ENCODE data around the gene NEMP1.

NEMP1 gene

DNA sequence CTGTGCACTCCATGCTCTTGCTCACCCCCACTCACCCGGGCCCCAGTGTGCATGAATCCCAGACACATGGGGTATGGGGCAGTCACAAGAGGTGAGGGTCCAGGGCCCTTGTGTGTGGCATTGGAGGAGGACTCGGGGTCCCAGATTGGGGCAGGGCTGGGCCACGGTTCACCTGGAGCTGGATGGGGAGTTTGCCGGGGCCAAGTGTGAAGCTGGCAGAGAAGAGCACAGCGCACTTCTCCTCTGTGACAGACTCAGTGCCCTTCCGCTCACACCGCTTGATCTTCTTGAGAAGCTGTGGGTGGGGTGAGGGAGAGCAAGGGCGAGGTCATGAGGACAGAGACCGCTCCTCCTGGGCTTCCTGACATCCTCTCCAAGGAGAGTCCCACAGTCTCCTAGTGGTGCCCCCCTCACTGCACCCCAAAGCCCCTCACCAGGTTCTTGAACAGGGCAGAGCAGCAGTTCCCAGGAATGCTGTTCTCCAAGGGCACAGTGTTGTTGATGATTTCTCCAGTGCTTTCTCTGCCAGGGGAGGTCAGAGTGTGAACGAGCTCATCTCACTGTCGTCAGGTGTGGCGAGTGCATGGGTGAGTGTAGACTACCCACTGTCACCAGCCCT, 25.8 kb upstream of the NEMP1 start:
- no peak overlapping the region for H3K9ac ChIP-seq (ENCODE audit: low read depth, low read length, poor library complexity, severe bottlenecking)
- no peaks in the 10 kb centered on the region for H3K27me3 ChIP-seq (ENCODE audit: insufficient read depth, low read length, poor library complexity, severe bottlenecking)
- peaks cover 5% of the 10 kb centered on the region for H3K4me1 ChIP-seq (ENCODE audit: insufficient read depth, low read length, poor library complexity, severe bottlenecking)
- H3K9me3 ChIP-seq (ENCODE audit: insufficient read depth, low read depth, low read length) = no peaks in the 10 kb centered on the region
- no peak for TF ChIP-seq EZH2phosphoT487 (IDR thresholded peaks at IDR 0.05; ENCODE audit: borderline replicate concordance)
- TF ChIP-seq, protein P1, sequence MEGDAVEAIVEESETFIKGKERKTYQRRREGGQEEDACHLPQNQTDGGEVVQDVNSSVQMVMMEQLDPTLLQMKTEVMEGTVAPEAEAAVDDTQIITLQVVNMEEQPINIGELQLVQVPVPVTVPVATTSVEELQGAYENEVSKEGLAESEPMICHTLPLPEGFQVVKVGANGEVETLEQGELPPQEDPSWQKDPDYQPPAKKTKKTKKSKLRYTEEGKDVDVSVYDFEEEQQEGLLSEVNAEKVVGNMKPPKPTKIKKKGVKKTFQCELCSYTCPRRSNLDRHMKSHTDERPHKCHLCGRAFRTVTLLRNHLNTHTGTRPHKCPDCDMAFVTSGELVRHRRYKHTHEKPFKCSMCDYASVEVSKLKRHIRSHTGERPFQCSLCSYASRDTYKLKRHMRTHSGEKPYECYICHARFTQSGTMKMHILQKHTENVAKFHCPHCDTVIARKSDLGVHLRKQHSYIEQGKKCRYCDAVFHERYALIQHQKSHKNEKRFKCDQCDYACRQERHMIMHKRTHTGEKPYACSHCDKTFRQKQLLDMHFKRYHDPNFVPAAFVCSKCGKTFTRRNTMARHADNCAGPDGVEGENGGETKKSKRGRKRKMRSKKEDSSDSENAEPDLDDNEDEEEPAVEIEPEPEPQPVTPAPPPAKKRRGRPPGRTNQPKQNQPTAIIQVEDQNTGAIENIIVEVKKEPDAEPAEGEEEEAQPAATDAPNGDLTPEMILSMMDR (conservative IDR thresholded peaks at IDR 0.05; ENCODE audit: low read length) = no peak
- H4K20me1 ChIP-seq (ENCODE audit: insufficient read depth, low read length, poor library complexity, severe bottlenecking) = no peaks in the 10 kb centered on the region
- peaks cover 11% of the 10 kb centered on the region; the same call in 1 of the 2 replicates for H3K36me3 ChIP-seq (ENCODE audit: insufficient read depth, low read length)
- H2AFZ ChIP-seq (ENCODE audit: low read length) = no peak overlapping the region
- no peak overlapping the region for H3K4me3 ChIP-seq (ENCODE audit: low read length, poor library complexity, severe bottlenecking)
- H3K4me2 ChIP-seq (ENCODE audit: low read depth, low read length, poor library complexity, severe bottlenecking) = no peak overlapping the region
- H3F3A ChIP-seq (ENCODE audit: low read depth) = no peaks in the 10 kb centered on the region
- no peaks in the 10 kb centered on the region for H3K9me2 ChIP-seq (replicated peaks; ENCODE audit: low read depth, low read length)
- peaks cover 9% of the 10 kb centered on the region; the same call in 1 of the 2 replicates for H3K79me2 ChIP-seq (ENCODE audit: insufficient read depth, low read length)

DNA sequence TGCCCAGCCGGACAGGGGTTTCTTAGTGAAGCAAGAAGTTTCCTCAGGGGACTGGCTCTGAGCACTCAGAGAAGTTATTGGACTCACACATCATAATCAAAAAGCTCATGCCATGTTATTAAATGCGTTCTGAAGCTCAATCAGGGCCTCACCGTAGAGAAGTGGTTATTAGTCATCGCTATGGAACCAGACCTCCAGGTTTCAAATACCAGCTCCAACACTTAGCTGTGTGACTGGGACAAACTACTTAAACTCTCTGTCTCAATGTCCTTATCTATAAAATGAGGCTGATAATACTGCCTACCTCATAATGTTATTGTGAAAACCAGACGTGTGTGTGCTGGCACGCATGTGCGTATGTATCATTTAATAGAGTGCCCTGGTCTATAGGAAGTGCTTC, 25.3 kb upstream of the NEMP1 start:
- H3F3A ChIP-seq (ENCODE audit: low read depth) = no peaks in the 10 kb centered on the region
- H2AFZ ChIP-seq (ENCODE audit: low read length) = no peak overlapping the region
- H3K4me2 ChIP-seq (ENCODE audit: low read depth, low read length, poor library complexity, severe bottlenecking) = no peak overlapping the region
- H3K4me1 ChIP-seq (ENCODE audit: insufficient read depth, low read length, poor library complexity, severe bottlenecking) = peaks cover 8% of the 10 kb centered on the region
- TF ChIP-seq, protein P1 (conservative IDR thresholded peaks at IDR 0.05; ENCODE audit: low read length) = no peak
- no peak for TF ChIP-seq EZH2phosphoT487 (IDR thresholded peaks at IDR 0.05; ENCODE audit: borderline replicate concordance)
- no peaks in the 10 kb centered on the region for H4K20me1 ChIP-seq (ENCODE audit: insufficient read depth, low read length, poor library complexity, severe bottlenecking)
- H3K36me3 ChIP-seq (ENCODE audit: insufficient read depth, low read length) = peaks cover 11% of the 10 kb centered on the region; the same call in 1 of the 2 replicates
- peaks cover 7% of the 10 kb centered on the region; the same call in 1 of the 2 replicates for H3K79me2 ChIP-seq (ENCODE audit: insufficient read depth, low read length)
- H3K9me2 ChIP-seq (replicated peaks; ENCODE audit: low read depth, low read length) = no peaks in the 10 kb centered on the region
- no peaks in the 10 kb centered on the region for H3K9me3 ChIP-seq (ENCODE audit: insufficient read depth, low read depth, low read length)
- no peak overlapping the region for H3K9ac ChIP-seq (ENCODE audit: low read depth, low read length, poor library complexity, severe bottlenecking)
- no peaks in the 10 kb centered on the region for H3K27me3 ChIP-seq (ENCODE audit: insufficient read depth, low read length, poor library complexity, severe bottlenecking)
- no peak overlapping the region for H3K4me3 ChIP-seq (ENCODE audit: low read length, poor library complexity, severe bottlenecking)

DNA sequence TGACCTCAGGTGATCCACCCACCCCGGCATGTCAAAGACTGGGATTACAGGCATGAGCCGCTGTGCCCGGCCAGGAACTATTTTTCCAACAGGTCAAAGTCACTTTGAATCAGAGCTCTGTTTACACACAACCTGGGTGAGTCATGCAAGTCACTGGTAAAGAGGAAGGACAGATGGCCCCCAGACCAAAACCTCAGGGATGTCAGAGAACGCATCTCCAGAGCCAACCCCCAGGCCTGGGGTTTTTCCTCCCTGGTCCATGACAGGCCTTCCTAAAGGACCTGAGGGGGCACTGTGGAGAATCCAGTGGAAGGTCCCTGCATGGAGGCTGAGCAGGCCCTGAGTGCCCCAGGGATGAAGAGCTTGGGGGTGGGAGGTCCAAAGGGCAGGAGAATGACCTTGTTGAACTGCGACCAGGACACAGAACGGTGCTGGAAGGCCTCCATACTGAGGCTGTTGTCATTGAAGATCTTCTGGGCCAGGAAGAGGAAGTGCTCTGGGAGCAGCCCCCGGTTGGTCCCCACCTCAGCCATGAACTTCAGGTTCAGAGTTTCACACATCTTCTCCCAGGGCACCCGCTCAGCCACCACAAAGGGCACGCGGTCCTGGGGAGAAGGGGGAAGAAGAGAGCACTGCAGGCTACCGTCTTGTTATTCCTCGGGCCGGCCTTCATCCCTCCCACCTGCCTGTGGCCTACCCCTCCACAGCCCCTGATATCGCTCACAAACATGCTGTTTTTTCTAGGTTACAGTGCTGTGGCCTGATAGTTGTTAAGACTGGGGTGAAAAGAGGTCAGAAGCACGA, 23.5 kb upstream of the NEMP1 start:
- Histone ChIP-seq H3K4me2 (ENCODE audit: low read depth, low read length, poor library complexity, severe bottlenecking) (no peak overlapping the region), H3K9me2 (replicated peaks; ENCODE audit: low read depth, low read length) (no peaks in the 10 kb centered on the region), H3K36me3 (ENCODE audit: insufficient read depth, low read length) (peaks cover 11% of the 10 kb centered on the region; the same call in 1 of the 2 replicates), H3F3A (ENCODE audit: low read depth) (no peaks in the 10 kb centered on the region), H3K9ac (ENCODE audit: low read depth, low read length, poor library complexity, severe bottlenecking) (no peak overlapping the region), H3K27me3 (ENCODE audit: insufficient read depth, low read length, poor library complexity, severe bottlenecking) (no peaks in the 10 kb centered on the region), H4K20me1 (ENCODE audit: insufficient read depth, low read length, poor library complexity, severe bottlenecking) (no peaks in the 10 kb centered on the region), H3K9me3 (ENCODE audit: insufficient read depth, low read depth, low read length) (no peaks in the 10 kb centered on the region), H2AFZ (ENCODE audit: low read length) (no peak overlapping the region), H3K79me2 (ENCODE audit: insufficient read depth, low read length) (no peaks in the 10 kb centered on the region), H3K4me3 (ENCODE audit: low read length, poor library complexity, severe bottlenecking) (no peak overlapping the region), H3K4me1 (ENCODE audit: insufficient read depth, low read length, poor library complexity, severe bottlenecking) (peaks cover 8% of the 10 kb centered on the region)
- TF ChIP-seq, protein P1 (conservative IDR thresholded peaks at IDR 0.05; ENCODE audit: low read length) = no peak
- no peak for TF ChIP-seq EZH2phosphoT487 (IDR thresholded peaks at IDR 0.05; ENCODE audit: borderline replicate concordance)
